ENCODE results near the gene TRIM7. TPM values are rescaled to one million over a fixed set of nuclear protein-coding genes. Genes with fewer than 3 reads are reported as not detected.
"Not testable (repeated sequence)": the region's sequence is repeated elsewhere in the genome, so short reads cannot be mapped to it uniquely, and the experiment has no call there.

Gene TRIM7
- total RNA-seq, 2 donors from 2014 or later: 5.8 to 14.2 TPM

DNA sequence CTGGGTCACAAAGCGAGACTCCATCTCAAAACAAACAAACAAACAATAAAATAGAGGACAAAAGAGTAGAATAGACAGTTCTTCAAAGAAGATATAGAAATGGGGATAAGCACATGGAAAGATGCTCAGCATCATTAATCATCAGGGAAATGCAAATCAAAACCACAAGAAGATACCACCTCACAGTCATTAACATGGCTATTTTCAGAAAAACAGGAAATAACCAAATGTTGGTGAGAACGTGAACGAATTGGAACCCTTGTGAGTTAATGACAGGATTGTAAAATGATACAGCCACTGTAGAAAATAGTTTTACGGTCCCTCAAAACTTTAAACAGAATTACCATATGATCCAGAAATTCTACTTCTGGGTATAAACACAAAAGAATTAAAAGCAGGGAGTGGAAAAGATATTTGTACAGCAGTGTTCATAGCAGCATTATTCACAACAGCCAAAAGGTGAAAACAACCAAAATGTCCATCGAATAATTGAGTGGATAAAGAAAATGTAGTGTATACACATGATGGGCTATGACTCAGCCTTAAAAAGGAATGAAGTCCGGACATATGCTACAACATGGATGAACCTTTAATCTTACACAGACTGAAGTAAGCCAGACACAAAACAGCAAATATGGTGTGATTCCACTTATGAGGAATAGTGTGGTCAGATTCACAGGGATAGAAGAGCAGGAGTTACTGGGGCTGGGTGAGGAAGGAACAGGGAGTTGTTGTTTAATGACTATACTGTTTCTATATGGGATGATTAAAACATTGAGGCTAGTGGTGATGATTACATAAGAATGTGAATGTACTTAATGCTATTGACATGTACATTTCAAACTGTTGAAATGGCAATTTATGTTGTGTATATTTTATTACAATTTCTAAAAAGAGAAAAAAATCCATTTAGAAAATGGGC, 37.9 kb downstream of the TRIM7 start:
- no peak for DNase-seq
- intact Hi-C loops (cut with DNase I, micrococcal nuclease): no loop called here
- no peak for ATAC-seq

- ATAC-seq: no peak
- DNase-seq: no peak
- intact Hi-C loops (cut with DNase I, micrococcal nuclease): no loop called here
These were observed 40.7 kb downstream of the TRIM7 start for GRCh38 chr5:181164076-181164952.

DNA sequence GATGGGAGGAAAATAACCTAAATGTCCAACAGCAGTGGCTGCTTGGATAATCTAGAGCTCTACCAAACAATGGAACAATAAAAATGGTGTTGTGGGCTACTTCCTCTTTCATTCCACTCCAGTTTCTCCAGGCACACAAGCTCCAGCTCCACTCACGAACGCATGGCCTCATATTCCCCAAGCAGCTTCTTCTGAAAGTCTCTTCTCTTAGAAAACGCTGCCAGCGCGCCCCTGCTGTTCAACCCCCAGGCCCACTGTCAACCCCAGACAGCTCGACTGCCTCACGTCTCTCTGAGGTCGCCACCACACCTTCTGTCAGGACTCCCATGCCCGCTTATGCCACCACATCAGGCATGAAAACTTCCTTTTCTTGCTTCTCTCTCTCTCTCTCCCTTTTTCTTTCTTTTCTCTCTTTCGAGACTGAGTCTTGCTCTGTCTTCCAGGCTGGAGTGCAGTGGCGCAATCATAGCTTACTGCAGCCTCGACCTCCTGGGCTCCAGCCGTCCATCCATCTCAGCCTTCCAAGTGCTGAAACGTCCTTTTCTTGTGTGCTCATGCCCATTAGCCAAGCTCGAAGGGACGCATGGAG, 41.4 kb downstream of the TRIM7 start:
- no peak for DNase-seq
- ATAC-seq: no peak
- intact Hi-C loops (cut with DNase I, micrococcal nuclease): no loop called here

DNA sequence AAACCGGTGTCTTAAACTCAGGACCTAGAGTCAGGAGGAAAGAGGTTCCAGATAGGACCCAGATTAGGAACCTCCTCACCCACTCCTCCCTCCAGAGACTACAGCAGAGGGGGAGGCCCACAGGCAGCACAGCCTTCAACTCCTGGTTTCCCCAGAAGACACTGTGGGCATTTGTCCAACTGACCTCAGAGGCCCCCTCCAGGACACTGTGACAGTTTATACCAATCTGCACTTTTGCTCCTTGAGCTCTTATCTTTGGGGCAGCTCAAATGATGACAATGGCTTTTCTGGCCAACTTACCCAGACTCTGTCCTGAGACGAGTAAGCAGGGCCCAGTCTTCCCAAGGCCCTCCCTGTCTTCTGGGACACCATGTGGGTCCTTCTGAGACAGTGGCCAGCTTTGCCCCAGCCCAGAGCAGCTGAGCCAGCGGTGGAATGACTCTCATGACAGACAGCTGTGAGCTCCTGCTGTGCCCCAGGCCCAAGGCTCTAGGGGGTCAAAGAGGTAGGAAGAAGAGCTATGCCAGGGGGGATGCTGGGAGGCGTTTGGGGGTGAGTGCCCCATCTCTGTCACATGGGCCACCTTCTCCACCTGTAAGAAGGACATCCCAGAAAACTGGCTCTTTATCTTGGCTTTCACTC, 43.3 kb downstream of the TRIM7 start:
- intact Hi-C loops (cut with DNase I, micrococcal nuclease): no loop called here
- DNase-seq (no peak), ATAC-seq (no peak)

DNA sequence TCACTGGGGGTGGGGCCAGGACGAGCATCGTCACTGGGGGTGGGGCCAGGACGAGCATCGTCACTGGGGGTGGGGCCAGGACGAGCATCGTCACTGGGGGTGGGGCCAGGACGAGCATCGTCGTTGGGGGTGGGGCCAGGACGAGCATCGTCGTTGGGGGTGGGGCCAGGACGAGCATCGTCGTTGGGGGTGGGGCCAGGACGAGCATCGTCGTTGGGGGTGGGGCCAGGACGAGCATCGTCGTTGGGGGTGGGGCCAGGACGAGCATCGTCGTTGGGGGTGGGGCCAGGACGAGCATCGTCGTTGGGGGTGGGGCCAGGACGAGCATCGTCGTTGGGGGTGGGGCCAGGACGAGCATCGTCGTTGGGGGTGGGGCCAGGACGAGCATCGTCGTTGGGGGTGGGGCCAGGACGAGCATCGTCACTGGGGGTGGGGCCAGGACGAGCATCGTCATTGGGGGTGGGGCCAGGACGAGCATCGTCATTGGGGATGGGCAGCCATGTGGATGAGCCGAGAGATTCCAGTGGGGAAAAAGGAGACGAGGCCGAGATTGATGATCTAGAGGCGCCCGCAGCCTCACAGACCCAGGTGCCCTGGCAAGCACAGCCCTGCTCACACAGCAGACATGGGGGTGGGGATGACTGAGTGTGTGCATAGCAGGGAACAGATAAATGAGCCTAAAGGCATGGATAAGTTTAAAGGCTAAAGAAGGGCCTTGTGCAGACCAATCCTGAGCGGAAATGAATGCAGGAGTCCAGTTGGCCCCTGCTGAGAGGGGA, 44.1 kb downstream of the TRIM7 start:
- peak in 1 of 2 donors; percentile 20 for DNase-seq
- intact Hi-C loops (cut with DNase I, micrococcal nuclease); ATAC-seq: not testable (repeated sequence)

GRCh38 chr5:181160152-181160754, 44.7 kb downstream of the TRIM7 start:
- ATAC-seq: peak; percentile 28
- peak in 1 of 2 donors; percentile 41 for DNase-seq
- intact Hi-C loops (cut with DNase I, micrococcal nuclease): no loop called here

- DNase-seq: peak; percentile 76 to 92
- peak; percentile 99 for ATAC-seq
- intact Hi-C loops (cut with DNase I, micrococcal nuclease): loop anchor here in 1 of 2 donors (10.0 kb wide), 1 partner anchor 375 kb away; no protein-coding TSS in a partner anchor
These were observed 45.5 kb downstream of the TRIM7 start for GRCh38 chr5:181159286-181160151.

GRCh38 chr5:181158869-181159268, 46.1 kb downstream of the TRIM7 start:
- ATAC-seq (no peak), DNase-seq (no peak)
- intact Hi-C loops (cut with DNase I, micrococcal nuclease): loop anchor here in 1 of 2 donors (10.0 kb wide), 1 partner anchor 374 kb away; no protein-coding TSS in a partner anchor

GRCh38 chr5:181156758-181157157, 48.2 kb downstream of the TRIM7 start:
- ATAC-seq: no peak
- intact Hi-C loops (cut with DNase I, micrococcal nuclease): loop anchor here in 1 of 2 donors (10.0 kb wide), 1 partner anchor 372 kb away; no protein-coding TSS in a partner anchor
- no peak for DNase-seq

DNA sequence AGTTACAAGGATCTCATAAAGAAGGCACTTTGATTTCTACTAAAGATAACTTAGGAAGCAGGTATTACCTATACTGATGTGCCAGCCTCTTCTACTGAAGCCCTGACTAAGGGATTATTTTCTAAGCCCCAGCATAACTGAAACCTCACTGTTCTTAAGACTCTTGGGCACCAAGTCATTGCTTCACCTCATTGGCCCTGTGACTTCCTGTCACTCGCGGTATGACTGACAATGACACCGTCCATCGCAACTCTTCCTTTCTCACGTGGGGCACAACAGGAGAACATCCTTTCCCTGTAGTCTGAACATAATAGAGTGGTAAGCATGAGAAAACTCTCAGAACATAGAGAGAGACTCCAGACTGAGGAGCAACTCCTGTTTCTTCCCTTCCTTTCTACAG, 51.2 kb downstream of the TRIM7 start:
- intact Hi-C loops (cut with DNase I, micrococcal nuclease): loop anchor here in 1 of 2 donors (10.0 kb wide), 1 partner anchor 369 kb away; no protein-coding TSS in a partner anchor
- no peak for DNase-seq
- no peak for ATAC-seq

DNA sequence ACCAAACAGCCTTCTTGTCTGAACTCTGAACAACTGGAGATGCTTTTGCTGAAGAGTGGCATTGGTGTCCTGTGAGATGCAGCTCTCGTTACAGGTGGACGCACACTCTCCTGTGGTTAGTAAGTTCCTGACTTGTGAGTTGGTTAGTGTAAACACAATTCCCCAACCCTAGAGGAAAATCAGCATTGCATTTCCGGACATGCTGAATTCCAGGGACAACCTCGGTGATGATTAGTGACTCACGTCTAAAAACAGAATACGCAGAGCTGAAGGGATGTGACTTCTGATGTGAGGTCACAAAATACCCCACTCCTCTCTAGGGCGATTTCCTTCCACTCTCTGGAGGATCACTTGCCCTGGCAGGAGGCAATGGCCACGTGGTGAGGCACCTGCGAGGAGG, 52.6 kb downstream of the TRIM7 start:
- ATAC-seq (no peak), DNase-seq (no peak)
- intact Hi-C loops (cut with DNase I, micrococcal nuclease): loop anchor here in 1 of 2 donors (10.0 kb wide), 1 partner anchor 368 kb away; no protein-coding TSS in a partner anchor

DNA sequence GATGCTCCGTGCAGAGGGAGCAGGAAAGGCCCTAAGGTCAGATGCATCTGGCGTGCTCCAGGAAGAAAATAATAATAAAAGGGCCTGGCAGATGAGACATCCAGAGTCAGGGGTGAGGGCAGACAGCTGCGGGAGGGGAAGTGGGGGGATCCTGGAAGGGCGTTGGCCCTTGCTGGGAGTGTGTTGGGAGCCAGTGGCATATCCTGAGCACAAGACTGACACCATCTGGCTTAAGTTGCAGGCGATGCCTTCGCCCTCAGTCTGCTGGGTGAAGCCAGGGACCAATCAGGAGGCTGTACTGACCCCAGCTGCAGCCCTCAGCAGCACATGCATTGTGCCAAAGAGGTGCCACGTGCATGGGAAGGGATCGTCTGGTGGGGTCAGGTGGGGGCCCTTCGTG, 53.9 kb downstream of the TRIM7 start:
- ATAC-seq (no peak), DNase-seq (no peak)
- intact Hi-C loops (cut with DNase I, micrococcal nuclease): loop anchor here in 1 of 2 donors (10.0 kb wide), 1 partner anchor 366 kb away; no protein-coding TSS in a partner anchor

- ATAC-seq (no peak), DNase-seq (no peak)
- intact Hi-C loops (cut with DNase I, micrococcal nuclease): loop anchor here in 1 of 2 donors (10.0 kb wide), 1 partner anchor 365 kb away; no protein-coding TSS in a partner anchor
These were observed 54.9 kb downstream of the TRIM7 start for GRCh38 chr5:181149806-181150733.

GRCh38 chr5:181149355-181149754, 55.6 kb downstream of the TRIM7 start:
- ATAC-seq: no peak
- DNase-seq: no peak
- intact Hi-C loops (cut with DNase I, micrococcal nuclease): no loop called here

- intact Hi-C loops (cut with DNase I, micrococcal nuclease); DNase-seq; ATAC-seq: not testable (repeated sequence)
These were observed 57.9 kb downstream of the TRIM7 start, which contains the start of gene OR2V2 for GRCh38 chr5:181146927-181147636. TSS of gene OR2V2 (plus strand) at chr5:181147586. CDS start at chr5:181154943, 7,357 bp downstream.
